IMR-90 (cell line): ENCODE results near the gene EIF4H. TPM values are rescaled to one million over a fixed set of nuclear protein-coding genes. Genes with fewer than 3 reads are reported as not detected.

Source experiments
- ATAC-seq: fragments of 200-7000 bp; cut with Tn5 transposase; 2 replicates; pipeline ENCODE4 v1.9.1; 2020; ENCODE audit warnings: low read depth, mild to moderate bottlenecking, moderate library complexity
- BruUV-seq: library from RNA; stranded (reverse); fragments of 400-500 nt; replicated peaks from 2 replicates; lab custom pipeline; 2021; lab: Mats Ljungman, UMichigan
- CTCF ChIA-PET: fragments of 300-600 bp; formaldehyde crosslinking; extraction: SDS; loops from one replicate; lab custom pipeline; 2021; ENCODE audit warnings: antibody characterized with exemption; lab: Yijun Ruan, JAX
- POLR2A ChIA-PET: fragments of 300-600 bp; sonication (Branson Sonifier 250); formaldehyde crosslinking; loops from one replicate; lab custom pipeline; 2022; ENCODE audit warnings: antibody characterized with exemption; ENCODE audit not compliant: unreplicated experiment; lab: Charles Lee
- DNase-seq: peaks from one replicate; pipeline ENCODE4 v3.0.0; 2013
- H2AFZ ChIP-seq: replicated peaks from 2 replicates; pipeline ENCODE3; 2013; ENCODE audit warnings: low read length, mild to moderate bottlenecking; ENCODE audit not compliant: poor library complexity
- H2AK5ac ChIP-seq: 2 replicates; pipeline ENCODE4 v1.6.1; 2013; ENCODE audit warnings: low read depth, low read length, inconsistent platforms
- H2AK9ac ChIP-seq: replicated peaks from 2 replicates; pipeline ENCODE3; 2013; ENCODE audit warnings: mild to moderate bottlenecking, low read depth, low read length, moderate library complexity; ENCODE audit not compliant: poor library complexity
- H2BK120ac ChIP-seq: 2 replicates; pipeline ENCODE4 v1.6.1; 2013; ENCODE audit warnings: low read depth, low read length, inconsistent platforms
- H2BK15ac ChIP-seq: 3 replicates; pipeline ENCODE4 v1.6.1; 2013; ENCODE audit warnings: low read depth, low read length, inconsistent platforms
- H2BK20ac ChIP-seq: 2 replicates; pipeline ENCODE4 v1.6.1; 2013; ENCODE audit warnings: low read depth, mild to moderate bottlenecking, inconsistent platforms, low read length, moderate library complexity
- H2BK5ac ChIP-seq: 2 replicates; pipeline ENCODE4 v1.6.1; 2013; ENCODE audit warnings: mild to moderate bottlenecking, low read depth, low read length, inconsistent platforms; ENCODE audit not compliant: poor library complexity, severe bottlenecking
- H3K14ac ChIP-seq: replicated peaks from 2 replicates; pipeline ENCODE4 v1.6.1; 2013; ENCODE audit warnings: low read depth, low read length, inconsistent platforms
- H3K18ac ChIP-seq: 2 replicates; pipeline ENCODE4 v1.6.1; 2013; ENCODE audit warnings: low read depth, low read length, control low read depth
- H3K23ac ChIP-seq: 2 replicates; pipeline ENCODE4 v1.6.1; 2013; ENCODE audit warnings: low read depth, low read length, inconsistent platforms
- H3K27ac ChIP-seq: 2 replicates; pipeline ENCODE4 v1.5.1; 2013; ENCODE audit warnings: mild to moderate bottlenecking, control low read depth, low read length; ENCODE audit not compliant: insufficient read depth
- H3K27me3 ChIP-seq: 2 replicates; pipeline ENCODE4 v1.6.1; 2013; ENCODE audit warnings: low read length; ENCODE audit not compliant: control insufficient read depth, insufficient read depth
- H3K36me3 ChIP-seq: 2 replicates; pipeline ENCODE4 v1.6.1; 2013; ENCODE audit warnings: low read length, mixed read lengths; ENCODE audit not compliant: control insufficient read depth, insufficient read depth
- H3K4ac ChIP-seq: 2 replicates; pipeline ENCODE4 v1.6.1; 2013; ENCODE audit warnings: low read depth, low read length, inconsistent platforms
- H3K4me1 ChIP-seq: 2 replicates; pipeline ENCODE4 v1.6.1; 2013; ENCODE audit warnings: low read length, mixed read lengths; ENCODE audit not compliant: control insufficient read depth, insufficient read depth
- H3K4me2 ChIP-seq: 2 replicates; pipeline ENCODE4 v1.6.1; 2013; ENCODE audit warnings: low read depth, mild to moderate bottlenecking, control low read depth, low read length, moderate library complexity
- H3K4me3 ChIP-seq: 2 replicates; pipeline ENCODE4 v1.5.1; 2013; ENCODE audit warnings: low read depth, mild to moderate bottlenecking, control low read depth, low read length, moderate library complexity; ENCODE audit not compliant: insufficient read depth
- H3K56ac ChIP-seq: 2 replicates; pipeline ENCODE4 v1.6.1; 2013; ENCODE audit warnings: low read length, inconsistent platforms; ENCODE audit not compliant: insufficient read depth; ENCODE audit errors: extremely low read depth
- H3K79me1 ChIP-seq, 2 experiments: 2 replicates each; pipeline ENCODE4 v1.6.1; 2013; ENCODE audit warnings: low read length in 2 of 2, inconsistent platforms in 1 of 2, low read depth in 1 of 2
- H3K9ac ChIP-seq: 2 replicates; pipeline ENCODE4 v1.6.1; 2013; ENCODE audit warnings: low read depth, low read length, control low read depth
- H3K9me1 ChIP-seq: 2 replicates; pipeline ENCODE4 v1.6.1; 2013; ENCODE audit warnings: low read length, inconsistent platforms; ENCODE audit not compliant: insufficient read depth
- H3K9me3 ChIP-seq: 2 replicates; pipeline ENCODE4 v1.6.1; 2013; ENCODE audit warnings: low read length; ENCODE audit not compliant: control insufficient read depth, insufficient read depth
- H4K20me1 ChIP-seq: 2 replicates; pipeline ENCODE4 v1.6.1; 2013; ENCODE audit warnings: low read length, inconsistent platforms; ENCODE audit not compliant: insufficient read depth
- H4K5ac ChIP-seq: 2 replicates; pipeline ENCODE4 v1.6.1; 2013; ENCODE audit warnings: mild to moderate bottlenecking, low read depth, low read length, control low read depth
- H4K8ac ChIP-seq, 2 experiments: 2 replicates each; pipeline ENCODE4 v1.6.1; 2013; ENCODE audit warnings: low read depth in 2 of 2, low read length in 2 of 2, control low read depth in 1 of 2, inconsistent platforms in 1 of 2
- H4K91ac ChIP-seq: 2 replicates; pipeline ENCODE4 v1.6.1; 2013; ENCODE audit warnings: low read depth, low read length, inconsistent platforms; ENCODE audit not compliant: insufficient read depth
- BHLHE40 ChIP-seq: fragments of 150-350 bp; IDR thresholded peaks from 2 replicates; pipeline ENCODE4 v1.6.1; 2016; ENCODE audit warnings: mild to moderate bottlenecking, low read depth, low read length
- CEBPB ChIP-seq: IDR thresholded peaks from 2 replicates; pipeline ENCODE4 v1.6.1; 2012; ENCODE audit warnings: low read depth, low read length, improper control_type of control experiment
- CHD1 ChIP-seq: IDR thresholded peaks from 2 replicates; pipeline ENCODE4 v1.6.1; 2012; ENCODE audit warnings: low read depth, low read length, improper control_type of control experiment
- CTCF ChIP-seq: conservative IDR thresholded peaks from 2 replicates; pipeline ENCODE4 v1.5.1; 2012; ENCODE audit warnings: mild to moderate bottlenecking, low read depth, low read length, improper control_type of control experiment
- FOS ChIP-seq: fragments of 150-350 bp; IDR thresholded peaks from 2 replicates; pipeline ENCODE4 v1.6.1; 2016; ENCODE audit warnings: low read depth, low read length
- MAFK ChIP-seq: IDR thresholded peaks from 2 replicates; pipeline ENCODE4 v1.6.1; 2012; ENCODE audit warnings: low read depth, low read length, improper control_type of control experiment
- MAZ ChIP-seq: IDR thresholded peaks from 2 replicates; pipeline ENCODE4 v1.6.1; 2012; ENCODE audit warnings: low read depth, mild to moderate bottlenecking, low read length, improper control_type of control experiment, moderate library complexity, borderline replicate concordance
- MXI1 ChIP-seq: IDR thresholded peaks from 2 replicates; pipeline ENCODE4 v1.6.1; 2012; ENCODE audit warnings: low read depth, mild to moderate bottlenecking, low read length, moderate library complexity, borderline replicate concordance
- NFE2L2 ChIP-seq: fragments of 150-350 bp; IDR thresholded peaks from 2 replicates; pipeline ENCODE4 v1.6.1; 2016; ENCODE audit warnings: low read depth, mild to moderate bottlenecking, low read length
- POLR2A ChIP-seq: IDR thresholded peaks from 2 replicates; pipeline ENCODE4 v1.6.1; 2012; ENCODE audit warnings: mild to moderate bottlenecking, low read depth, low read length
- RAD21 ChIP-seq: IDR thresholded peaks from 2 replicates; pipeline ENCODE4 v1.6.1; 2012; ENCODE audit warnings: low read length, improper control_type of control experiment
- RCOR1 ChIP-seq: IDR thresholded peaks from 2 replicates; pipeline ENCODE4 v1.6.1; 2012; ENCODE audit warnings: mild to moderate bottlenecking, low read length, improper control_type of control experiment; ENCODE audit not compliant: insufficient replicate concordance
- RFX5 ChIP-seq: IDR thresholded peaks from 2 replicates; pipeline ENCODE4 v1.8.0; 2012; ENCODE audit warnings: low read depth, mild to moderate bottlenecking, low read length, moderate library complexity
- SMC3 ChIP-seq: fragments of 150-350 bp; IDR thresholded peaks from 2 replicates; pipeline ENCODE4 v1.6.1; 2016; ENCODE audit warnings: low read depth, mild to moderate bottlenecking, antibody characterized with exemption, low read length, moderate library complexity
- WGBS, 2 experiments: methylation state at CpG; one replicate each; pipeline versions ENCODE4 v1.1.5 to v1.1.7; 2013; ENCODE audit warnings: missing lambda C conversion rate in 2 of 2; ENCODE audit not compliant: insufficient read length in 1 of 2; ENCODE audit errors: extremely low coverage in 2 of 2; 5-methylcytosine and 5-hydroxymethylcytosine counted together
- dilution Hi-C: fragments of 300-500 bp; cut with HindIII; formaldehyde crosslinking; loops from one replicate; pipeline ENCODE4 v1.14.3; 2018; ENCODE audit warnings: low sequenced_read_pairs; ENCODE audit not compliant: unreplicated experiment
- in situ Hi-C: fragments of 300-500 bp; cut with MboI; formaldehyde crosslinking; loops from 3 replicates; pipeline ENCODE4 v1.14.3; 2019; ENCODE audit warnings: low sequenced_read_pairs, inconsistent platforms, mixed read lengths
- intact Hi-C: fragments of 100-400 bp; cut with micrococcal nuclease; formaldehyde crosslinking; loops from 2 replicates; pipeline ENCODE4 v1.10.0; 2022
- polyA plus RNA-seq, 3 experiments: library from polyadenylated mRNA; depleted of rRNA; stranded (reverse); fragments of >200 nt; gene quantifications; 2 replicates each; pipeline ENCODE4 v1.2.3, GENCODE V29; 2012; ENCODE audit warnings: low replicate concordance in 1 of 3
- total RNA-seq: library from RNA; depleted of rRNA; stranded (reverse); fragments of >200 nt; gene quantifications from 2 replicates; pipeline ENCODE4 v1.2.3, GENCODE V29; 2012
- TF ChIP-seq, protein P1 (sequence below): fragments of 150-350 bp; IDR thresholded peaks from 2 replicates; pipeline ENCODE4 v1.6.1; 2017; ENCODE audit warnings: mild to moderate bottlenecking, antibody characterized with exemption, low read length, low read depth
- TF ChIP-seq, protein P2 (sequence below): fragments of 150-350 bp; IDR thresholded peaks from 2 replicates; pipeline ENCODE4 v1.6.1; 2016; ENCODE audit warnings: low read depth, mild to moderate bottlenecking, low read length, moderate library complexity, borderline replicate concordance

EIF4H gene
- total and polyA plus RNA-seq, 2 of the 4 experiments (the other 2 are of a cell fraction): 241 to 321 TPM

DNA sequence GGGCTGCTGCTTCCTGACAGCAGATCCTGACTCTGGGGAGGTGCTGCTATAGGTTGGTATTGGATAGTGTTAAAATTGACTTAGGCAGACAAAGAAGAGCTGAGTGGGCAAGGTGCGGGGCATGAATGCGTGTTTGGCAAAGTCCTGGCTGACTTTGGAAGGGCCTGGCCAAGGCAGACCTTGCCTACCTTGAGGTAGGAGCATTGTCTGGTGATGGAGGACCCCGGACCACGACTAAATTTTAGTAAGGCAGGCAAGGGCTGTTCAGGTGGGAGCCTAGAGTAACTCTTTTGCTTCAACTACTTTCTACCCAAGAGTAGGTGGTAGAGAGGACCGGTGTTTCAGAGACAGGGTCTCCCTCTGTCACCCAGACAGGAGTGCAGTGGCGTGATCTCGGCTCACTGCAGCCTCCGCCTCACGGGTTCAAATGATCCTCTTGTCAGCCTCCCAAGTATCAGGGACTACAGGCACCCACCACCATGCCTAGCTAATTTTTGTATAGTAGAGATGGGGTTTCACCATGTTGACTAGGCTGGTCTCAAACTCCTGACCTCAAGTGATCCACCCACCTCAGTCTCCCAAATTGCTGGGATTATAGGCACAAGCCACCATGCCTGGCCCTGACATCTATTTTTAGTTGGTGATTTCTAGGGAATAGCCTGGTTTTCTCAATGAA lies 23.4 kb downstream of the EIF4H start:
- no peak overlapping the region for H3K4me2 ChIP-seq
- ATAC-seq: no peak
- intact Hi-C loops (no loop called here), dilution Hi-C loops (no loop called here), in situ Hi-C loops (no loop called here)
- no peak overlapping the region for H3K27ac ChIP-seq
- H3K23ac ChIP-seq: no peak overlapping the region
- H2AK9ac ChIP-seq: no peak overlapping the region
- no peak overlapping the region for H2BK5ac ChIP-seq
- no peak overlapping the region for H3K14ac ChIP-seq
- H3K9ac ChIP-seq: no peak overlapping the region
- POLR2A ChIA-PET: no interaction called here
- H4K8ac ChIP-seq: no peak overlapping the region
- no peaks in the 10 kb centered on the region for H3K4me1 ChIP-seq
- H3K56ac ChIP-seq: no peak overlapping the region
- CTCF ChIA-PET: no interaction called here
- no peak overlapping the region for H2AFZ ChIP-seq
- no peak overlapping the region for H3K4me3 ChIP-seq
- H3K9me3 ChIP-seq: no peaks in the 10 kb centered on the region
- BruUV-seq: no TSS peak
- H3K4ac ChIP-seq: no peak overlapping the region
- H2BK20ac ChIP-seq: no peak overlapping the region
- H3K27me3 ChIP-seq: no peaks in the 10 kb centered on the region
- no peaks in the 10 kb centered on the region for H3K9me1 ChIP-seq
- TF ChIP-seq RFX5 (no peak), NFE2L2 (no peak), BHLHE40 (no peak), FOS (no peak), CTCF (no peak), CHD1 (no peak), RCOR1 (no peak), MAZ (no peak), SMC3 (no peak), RAD21 (no peak), MAFK (no peak), MXI1 (no peak), CEBPB (no peak), POLR2A (no peak)
- TF ChIP-seq, protein P1, sequence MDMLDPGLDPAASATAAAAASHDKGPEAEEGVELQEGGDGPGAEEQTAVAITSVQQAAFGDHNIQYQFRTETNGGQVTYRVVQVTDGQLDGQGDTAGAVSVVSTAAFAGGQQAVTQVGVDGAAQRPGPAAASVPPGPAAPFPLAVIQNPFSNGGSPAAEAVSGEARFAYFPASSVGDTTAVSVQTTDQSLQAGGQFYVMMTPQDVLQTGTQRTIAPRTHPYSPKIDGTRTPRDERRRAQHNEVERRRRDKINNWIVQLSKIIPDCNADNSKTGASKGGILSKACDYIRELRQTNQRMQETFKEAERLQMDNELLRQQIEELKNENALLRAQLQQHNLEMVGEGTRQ: no peak
- TF ChIP-seq, protein P2, sequence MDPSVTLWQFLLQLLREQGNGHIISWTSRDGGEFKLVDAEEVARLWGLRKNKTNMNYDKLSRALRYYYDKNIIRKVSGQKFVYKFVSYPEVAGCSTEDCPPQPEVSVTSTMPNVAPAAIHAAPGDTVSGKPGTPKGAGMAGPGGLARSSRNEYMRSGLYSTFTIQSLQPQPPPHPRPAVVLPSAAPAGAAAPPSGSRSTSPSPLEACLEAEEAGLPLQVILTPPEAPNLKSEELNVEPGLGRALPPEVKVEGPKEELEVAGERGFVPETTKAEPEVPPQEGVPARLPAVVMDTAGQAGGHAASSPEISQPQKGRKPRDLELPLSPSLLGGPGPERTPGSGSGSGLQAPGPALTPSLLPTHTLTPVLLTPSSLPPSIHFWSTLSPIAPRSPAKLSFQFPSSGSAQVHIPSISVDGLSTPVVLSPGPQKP: no peak
- no peak overlapping the region for H2BK15ac ChIP-seq
- no peak for DNase-seq
- H2AK5ac ChIP-seq: no peak overlapping the region
- H3K18ac ChIP-seq: no peak overlapping the region
- H4K20me1 ChIP-seq: peaks cover 8% of the 10 kb centered on the region; the same call in 1 of the 2 replicates
- H3K79me1 ChIP-seq: peaks cover 11 to 25% of the 10 kb centered on the region in 2 experiments
- H2BK120ac ChIP-seq: no peak overlapping the region
- H3K36me3 ChIP-seq: peaks cover 38% of the 10 kb centered on the region
- 94% methylated on average over 2 of the region's 9 CpGs; no CpG with 5 or more reads in 1 of the 2 experiments for WGBS, 2 experiments
- no peak overlapping the region for H4K91ac ChIP-seq
- H4K5ac ChIP-seq: no peak overlapping the region
